ENCODE data around the gene DEFB131A. TPM values are rescaled to one million over a fixed set of nuclear protein-coding genes. Genes with fewer than 3 reads are reported as not detected.
"Not testable (repeated sequence)": the region's sequence is repeated elsewhere in the genome, so short reads cannot be mapped to it uniquely, and the experiment has no call there.

The DEFB131A gene
- total and polyA plus RNA-seq, 10 of the 15 experiments (the other 5 are each of a cell fraction or from before 2014, with no cell fraction given): not detected

- H3K4me3 ChIP-seq; ATAC-seq; H3K27me3 ChIP-seq (replicated peaks in 1 of 2; ENCODE audit: control insufficient read depth in 2 of 2, insufficient read depth in 2 of 2, low read length in 1 of 2); intact Hi-C loops (cut with micrococcal nuclease; ENCODE audit: unreplicated experiment); POLR2A ChIA-PET; H3K4me2 ChIP-seq (ENCODE audit: control insufficient read depth, insufficient read depth); H3K9me3 ChIP-seq (replicated peaks; ENCODE audit: control insufficient read depth, insufficient read depth, low read length); SMC1A ChIA-PET (ENCODE audit: uncharacterized antibody, unreplicated experiment); H3K79me2 ChIP-seq (ENCODE audit: control insufficient read depth, insufficient read depth, low read length); RAD21 ChIA-PET (ENCODE audit: unreplicated experiment); FAIRE-seq; H3K27ac ChIP-seq (ENCODE audit: control insufficient read depth, insufficient read depth); H2AFZ ChIP-seq (ENCODE audit: control insufficient read depth, low read depth, low read length); H4K20me1 ChIP-seq (ENCODE audit: control insufficient read depth, insufficient read depth); BruUV-seq (replicated peaks); CTCF ChIA-PET; H3K36me3 ChIP-seq (ENCODE audit: control insufficient read depth in 2 of 2, insufficient read depth in 2 of 2, low read length in 1 of 2); in situ Hi-C loops (cut with MboI); DNase-seq (ENCODE audit: low read depth, low spot score); H3K4me1 ChIP-seq (ENCODE audit: control insufficient read depth, insufficient read depth, low read length); H3K9ac ChIP-seq (ENCODE audit: control insufficient read depth, insufficient read depth, low read length): not testable (repeated sequence)
- 51% methylated on average over 19 of the region's 19 CpGs for WGBS (ENCODE audit: insufficient coverage, insufficient replicate concordance, low lambda C conversion rate, missing lambda C conversion rate)
These were observed 49.4 kb downstream of the DEFB131A start for GRCh38 chr4:9493589-9493988.

GRCh38 chr4:9494256-9495035 is 50.2 kb downstream of the DEFB131A start:
- H2AFZ ChIP-seq (ENCODE audit: control insufficient read depth, low read depth, low read length); BruUV-seq (replicated peaks); H3K4me1 ChIP-seq (ENCODE audit: control insufficient read depth, insufficient read depth, low read length); ATAC-seq; H4K20me1 ChIP-seq (ENCODE audit: control insufficient read depth, insufficient read depth); POLR2A ChIA-PET; H3K9ac ChIP-seq (ENCODE audit: control insufficient read depth, insufficient read depth, low read length); H3K27me3 ChIP-seq (replicated peaks in 1 of 2; ENCODE audit: control insufficient read depth in 2 of 2, insufficient read depth in 2 of 2, low read length in 1 of 2); SMC1A ChIA-PET (ENCODE audit: uncharacterized antibody, unreplicated experiment); H3K79me2 ChIP-seq (ENCODE audit: control insufficient read depth, insufficient read depth, low read length); intact Hi-C loops (cut with micrococcal nuclease; ENCODE audit: unreplicated experiment); in situ Hi-C loops (cut with MboI); H3K9me3 ChIP-seq (replicated peaks; ENCODE audit: control insufficient read depth, insufficient read depth, low read length); CTCF ChIA-PET; H3K4me3 ChIP-seq; DNase-seq (ENCODE audit: low read depth, low spot score); H3K36me3 ChIP-seq (ENCODE audit: control insufficient read depth in 2 of 2, insufficient read depth in 2 of 2, low read length in 1 of 2); H3K4me2 ChIP-seq (ENCODE audit: control insufficient read depth, insufficient read depth); H3K27ac ChIP-seq (ENCODE audit: control insufficient read depth, insufficient read depth); FAIRE-seq: not testable (repeated sequence)
- RAD21 ChIA-PET (ENCODE audit: unreplicated experiment): interaction anchor here (1.3 kb wide), 1 partner anchor 38 kb away, joined by 3 read pairs; no protein-coding TSS in a partner anchor
- WGBS (ENCODE audit: insufficient coverage, insufficient replicate concordance, low lambda C conversion rate, missing lambda C conversion rate): 37% methylated on average over 10 of the region's 11 CpGs
